Subcutaneous adipose tissue (tissue), 4 donors: ENCODE results near the gene SPA17. TPM values are rescaled to one million over a fixed set of nuclear protein-coding genes. Genes with fewer than 3 reads are reported as not detected.

ENCODE experiments used
- CTCF ChIP-seq: fragments of 450-650 bp; IDR thresholded peaks from one replicate; pipeline ENCODE4 v1.5.1; 2016; ENCODE audit warnings: low read depth, mild to moderate bottlenecking, control low read depth, antibody characterized with exemption, moderate library complexity
- total RNA-seq, 4 donors: library from RNA; depleted of rRNA; stranded (reverse); fragments of >200 nt; gene quantifications; one replicate each; pipeline ENCODE4 v1.1.0, GENCODE V29; 2016

Gene SPA17
- total RNA-seq, 4 donors from 2014 or later, result 0.94 to 5.3 (median 1.5) TPM

GRCh38 chr11:124663861-124664260, 9.8 kb upstream of the SPA17 start:
- TF ChIP-seq CTCF, result no peak

GRCh38 chr11:124667601-124668000, 6.1 kb upstream of the SPA17 start:
- no peak for TF ChIP-seq CTCF

GRCh38 chr11:124669193-124669592, 4.5 kb upstream of the SPA17 start:
- no peak for TF ChIP-seq CTCF

- TF ChIP-seq CTCF, result no peak
Observed at GRCh38 chr11:124670732-124671131, 3.0 kb upstream of the SPA17 start.

GRCh38 chr11:124672536-124673215, 1.0 kb upstream of the SPA17 start:
- no peak for TF ChIP-seq CTCF

GRCh38 chr11:124674168-124674517, 439 bp downstream of the SPA17 start:
- TF ChIP-seq CTCF, result no peak

GRCh38 chr11:124674571-124674970, 867 bp downstream of the SPA17 start:
- TF ChIP-seq CTCF, result no peak
